Fibroblast of lung (primary cell): ENCODE results near the gene ZCCHC17. TPM values are rescaled to one million over a fixed set of nuclear protein-coding genes. Genes with fewer than 3 reads are reported as not detected.

ENCODE experiments used
- DNase-seq, 2 donors: peaks; one replicate each; pipeline versions ENCODE4 v3.0.0 to v3.0.0-alpha.2; 2010; ENCODE audit warnings: low read depth in 2 of 2
- H2AFZ ChIP-seq: 2 replicates; pipeline ENCODE4 v1.5.1; 2012; ENCODE audit warnings: low read length, control low read depth, inconsistent platforms
- H3K27ac ChIP-seq: 2 replicates; pipeline ENCODE4 v1.5.1; 2011; ENCODE audit warnings: low read length, control low read depth; ENCODE audit not compliant: insufficient read depth
- H3K27me3 ChIP-seq: 2 replicates; pipeline ENCODE4 v1.5.1; 2011; ENCODE audit warnings: mild to moderate bottlenecking, low read length; ENCODE audit not compliant: control insufficient read depth, insufficient read depth
- H3K36me3 ChIP-seq: 2 replicates; pipeline ENCODE4 v1.5.1; 2011; ENCODE audit warnings: low read length; ENCODE audit not compliant: control insufficient read depth, insufficient read depth
- H3K4me1 ChIP-seq: 2 replicates; pipeline ENCODE4 v1.5.1; 2011; ENCODE audit warnings: low read length; ENCODE audit not compliant: control insufficient read depth, insufficient read depth; ENCODE audit errors: extremely low read depth
- H3K4me2 ChIP-seq: 2 replicates; pipeline ENCODE4 v1.5.1; 2011; ENCODE audit warnings: low read length, control low read depth; ENCODE audit not compliant: insufficient read depth; ENCODE audit errors: extremely low read depth
- H3K4me3 ChIP-seq, 4 experiments: fragments of 200-600 bp in 1 of 4; sonication (generic) in 1 of 4; replicated peaks in 1 of 4; 2 replicates each; pipeline ENCODE4 v1.5.1; 2011 to 2016; ENCODE audit warnings: low read length in 4 of 4, low read depth in 3 of 4, mild to moderate bottlenecking in 3 of 4, control low read depth in 2 of 4, inconsistent platforms in 1 of 4, mixed read lengths in 1 of 4; ENCODE audit not compliant: insufficient read depth in 1 of 4; ENCODE audit errors: control extremely low read depth in 1 of 4
- H3K79me2 ChIP-seq: 2 replicates; pipeline ENCODE4 v1.5.1; 2012; ENCODE audit warnings: mild to moderate bottlenecking, low read length, inconsistent platforms; ENCODE audit not compliant: control insufficient read depth, insufficient read depth
- H3K9ac ChIP-seq: 2 replicates; pipeline ENCODE4 v1.5.1; 2011; ENCODE audit warnings: mild to moderate bottlenecking, low read length, control low read depth; ENCODE audit not compliant: insufficient read depth
- H3K9me3 ChIP-seq: 2 replicates; pipeline ENCODE4 v1.5.1; 2012; ENCODE audit warnings: low read depth, low read length; ENCODE audit not compliant: control insufficient read depth, insufficient read depth
- H4K20me1 ChIP-seq: 2 replicates; pipeline ENCODE4 v1.5.1; 2011; ENCODE audit warnings: low read length; ENCODE audit not compliant: control insufficient read depth, insufficient read depth; ENCODE audit errors: extremely low read depth
- CTCF ChIP-seq, 2 donors: IDR thresholded peaks in 1 of 2; conservative IDR thresholded peaks in 1 of 2; 1 replicate in 1 of 2; 2 replicates in 1 of 2; pipeline ENCODE4 v1.5.1; 2011 to 2012; ENCODE audit warnings: low read length in 2 of 2, control low read depth in 1 of 2, inconsistent platforms in 1 of 2, low read depth in 1 of 2, mild to moderate bottlenecking in 1 of 2
- EZH2 ChIP-seq: IDR thresholded peaks from 2 replicates; pipeline ENCODE4 v1.5.1; 2012; ENCODE audit warnings: low read length, control low read depth, mild to moderate bottlenecking; ENCODE audit errors: missing control alignments
- polyA plus RNA-seq, 2 donors: library from polyadenylated mRNA; depleted of rRNA in 1 of 2; stranded (reverse) in 1 of 2; unstranded in 1 of 2; fragments of >200 nt; gene quantifications; 2 replicates each; pipeline ENCODE4 v1.2.1, GENCODE V29; 2011 to 2012; ENCODE audit warnings: missing spikeins in 1 of 2
- total RNA-seq: library from RNA; depleted of rRNA; stranded (reverse); fragments of >200 nt; gene quantifications from 2 replicates; pipeline ENCODE4 v1.2.1, GENCODE V29; 2014

ZCCHC17 gene
- total and polyA plus RNA-seq, 2 donors (not counting 1 experiment from before 2014, with no cell fraction given) = 34.0 to 62.3 TPM

GRCh38 chr1:31295874-31296485 lies 852 bp upstream of the ZCCHC17 start:
- DNase-seq = no peak
- no peaks in the 10 kb centered on the region for H3K27me3 ChIP-seq
- H3K4me3 ChIP-seq = peak overlapping the region; percentile 54 to 100 (median 86)
- H4K20me1 ChIP-seq = no peaks in the 10 kb centered on the region
- peaks cover 5% of the 10 kb centered on the region for H3K4me1 ChIP-seq
- H3K27ac ChIP-seq = peak overlapping the region; percentile 76
- peak overlapping the region; percentile 90 for H3K9ac ChIP-seq
- H3K4me2 ChIP-seq = peak overlapping the region; percentile 46
- peaks cover 59% of the 10 kb centered on the region for H3K79me2 ChIP-seq
- peak overlapping the region; percentile 58 for H2AFZ ChIP-seq
- H3K9me3 ChIP-seq = no peaks in the 10 kb centered on the region
- H3K36me3 ChIP-seq = peaks cover 4% of the 10 kb centered on the region
- TF ChIP-seq CTCF (conservative IDR thresholded peaks at IDR 0.05 in 1 of 2, IDR thresholded peaks at IDR 0.05 in 1 of 2; ENCODE audit: low read depth in 1 of 2, low read length in 2 of 2) = no peak

- DNase-seq = peak; percentile 11 to 15
- peak overlapping the region; percentile 96 for H3K4me2 ChIP-seq
- TF ChIP-seq EZH2 (no peak), CTCF (conservative IDR thresholded peaks at IDR 0.05 in 1 of 2, IDR thresholded peaks at IDR 0.05 in 1 of 2; ENCODE audit: low read depth in 1 of 2, low read length in 2 of 2) (no peak)
- peak overlapping the region; percentile 91 for H3K27ac ChIP-seq
- no peaks in the 10 kb centered on the region for H3K27me3 ChIP-seq
- H3K79me2 ChIP-seq = peaks cover 61% of the 10 kb centered on the region
- H4K20me1 ChIP-seq = no peaks in the 10 kb centered on the region
- peak overlapping the region; percentile 54 to 100 (median 92) for H3K4me3 ChIP-seq
- H3K4me1 ChIP-seq = peaks cover 6% of the 10 kb centered on the region
- no peaks in the 10 kb centered on the region for H3K9me3 ChIP-seq
- H2AFZ ChIP-seq = peak overlapping the region; percentile 88
- H3K36me3 ChIP-seq = peaks cover 4% of the 10 kb centered on the region
- peak overlapping the region; percentile 87 for H3K9ac ChIP-seq
Observed at GRCh38 chr1:31297277-31298247, 730 bp downstream of the ZCCHC17 start.

- TF ChIP-seq CTCF (conservative IDR thresholded peaks at IDR 0.05 in 1 of 2, IDR thresholded peaks at IDR 0.05 in 1 of 2; ENCODE audit: low read depth in 1 of 2, low read length in 2 of 2) (no peak), EZH2 (no peak)
- Histone ChIP-seq H3K4me1 (peaks cover 7% of the 10 kb centered on the region), H3K27ac (no peak overlapping the region), H3K36me3 (peaks cover 2% of the 10 kb centered on the region), H3K9me3 (no peaks in the 10 kb centered on the region), H3K27me3 (no peaks in the 10 kb centered on the region), H4K20me1 (no peaks in the 10 kb centered on the region), H2AFZ (no peak overlapping the region), H3K9ac (no peak overlapping the region), H3K4me3 (no peak overlapping the region), H3K4me2 (no peak overlapping the region), H3K79me2 (peaks cover 61% of the 10 kb centered on the region)
- DNase-seq = peak; percentile 6 to 26
Observed at GRCh38 chr1:31299365-31299764, 2.5 kb downstream of the ZCCHC17 start.
